Suprapubic skin (tissue), 4 donors: ENCODE results near the gene ITSN2.

Source experiments
- CTCF ChIP-seq, 2 donors: fragments of 200-600 bp in 1 of 2; fragments of 450-650 bp in 1 of 2; sonication (generic) in 1 of 2; IDR thresholded peaks; one replicate each; pipeline ENCODE4 v1.5.1; 2016 to 2019; ENCODE audit warnings: antibody characterized with exemption in 2 of 2, mild to moderate bottlenecking in 1 of 2, moderate library complexity in 1 of 2
- EP300 ChIP-seq: sonication (generic); formaldehyde crosslinking; IDR thresholded peaks from one replicate; pipeline ENCODE4 v1.6.1; 2017; ENCODE audit warnings: antibody characterized with exemption
- POLR2A ChIP-seq, 2 donors: fragments of 450-650 bp; IDR thresholded peaks; one replicate each; pipeline ENCODE4 v1.6.1; 2017; ENCODE audit warnings: antibody characterized with exemption in 2 of 2, mild to moderate bottlenecking in 2 of 2, moderate library complexity in 2 of 2
- POLR2AphosphoS5 ChIP-seq, 3 donors: sonication (generic); formaldehyde crosslinking; IDR thresholded peaks; one replicate each; pipeline ENCODE4 v1.6.1; 2017; ENCODE audit warnings: antibody characterized with exemption in 3 of 3

GRCh38 chr2:24158131-24158530 lies 202.2 kb downstream of the ITSN2 start:
- TF ChIP-seq POLR2AphosphoS5 (IDR thresholded peaks at IDR 0.05) (no peak), CTCF (IDR thresholded peaks at IDR 0.05) (no peak), POLR2A (IDR thresholded peaks at IDR 0.05) (no peak), EP300 (no peak)
